Fibroblast of pulmonary artery (primary cell): ENCODE data around the gene SIGLEC11.

ENCODE experiments used
- DNase-seq: peaks from one replicate; pipeline ENCODE4 v3.0.0-alpha.2; 2010; ENCODE audit warnings: low read depth
- H3K4me3 ChIP-seq: replicated peaks from 2 replicates; pipeline ENCODE4 v1.5.1; 2011; ENCODE audit warnings: low read depth, mild to moderate bottlenecking, control low read depth, low read length, moderate library complexity
- TF ChIP-seq, protein P1 (sequence below): IDR thresholded peaks from 2 replicates; pipeline ENCODE4 v1.5.1; 2011; ENCODE audit warnings: mild to moderate bottlenecking, control low read depth, low read length, inconsistent platforms; ENCODE audit errors: missing control alignments

Gene SIGLEC11

GRCh38 chr19:49988433-49988832 lies 27.5 kb upstream of the SIGLEC11 start:
- H3K4me3 ChIP-seq: no peak overlapping the region
- TF ChIP-seq, protein P1, sequence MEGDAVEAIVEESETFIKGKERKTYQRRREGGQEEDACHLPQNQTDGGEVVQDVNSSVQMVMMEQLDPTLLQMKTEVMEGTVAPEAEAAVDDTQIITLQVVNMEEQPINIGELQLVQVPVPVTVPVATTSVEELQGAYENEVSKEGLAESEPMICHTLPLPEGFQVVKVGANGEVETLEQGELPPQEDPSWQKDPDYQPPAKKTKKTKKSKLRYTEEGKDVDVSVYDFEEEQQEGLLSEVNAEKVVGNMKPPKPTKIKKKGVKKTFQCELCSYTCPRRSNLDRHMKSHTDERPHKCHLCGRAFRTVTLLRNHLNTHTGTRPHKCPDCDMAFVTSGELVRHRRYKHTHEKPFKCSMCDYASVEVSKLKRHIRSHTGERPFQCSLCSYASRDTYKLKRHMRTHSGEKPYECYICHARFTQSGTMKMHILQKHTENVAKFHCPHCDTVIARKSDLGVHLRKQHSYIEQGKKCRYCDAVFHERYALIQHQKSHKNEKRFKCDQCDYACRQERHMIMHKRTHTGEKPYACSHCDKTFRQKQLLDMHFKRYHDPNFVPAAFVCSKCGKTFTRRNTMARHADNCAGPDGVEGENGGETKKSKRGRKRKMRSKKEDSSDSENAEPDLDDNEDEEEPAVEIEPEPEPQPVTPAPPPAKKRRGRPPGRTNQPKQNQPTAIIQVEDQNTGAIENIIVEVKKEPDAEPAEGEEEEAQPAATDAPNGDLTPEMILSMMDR: no peak
- DNase-seq: no peak

DNA sequence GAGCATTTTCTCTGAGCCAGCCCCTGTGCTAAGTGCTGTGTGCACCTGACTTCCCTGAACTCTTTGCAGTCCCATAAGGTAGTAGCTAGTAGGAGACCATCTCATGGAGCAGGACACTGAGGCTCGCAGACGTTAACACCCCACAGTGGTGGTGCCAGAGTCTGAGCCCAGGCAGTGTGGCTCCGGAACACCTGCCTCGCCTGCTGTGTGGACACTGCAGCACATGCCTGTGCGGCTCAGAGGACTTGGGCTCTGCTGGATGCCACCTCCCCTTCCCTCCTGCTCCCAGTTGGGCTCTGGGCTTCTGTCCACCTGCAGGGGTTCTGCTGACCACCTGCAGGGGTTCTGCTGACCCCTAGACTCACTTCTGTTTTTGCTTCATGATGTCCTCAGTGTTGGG lies 27.0 kb upstream of the SIGLEC11 start:
- no peak for DNase-seq
- H3K4me3 ChIP-seq: no peak overlapping the region
- TF ChIP-seq, protein P1: no peak

DNA sequence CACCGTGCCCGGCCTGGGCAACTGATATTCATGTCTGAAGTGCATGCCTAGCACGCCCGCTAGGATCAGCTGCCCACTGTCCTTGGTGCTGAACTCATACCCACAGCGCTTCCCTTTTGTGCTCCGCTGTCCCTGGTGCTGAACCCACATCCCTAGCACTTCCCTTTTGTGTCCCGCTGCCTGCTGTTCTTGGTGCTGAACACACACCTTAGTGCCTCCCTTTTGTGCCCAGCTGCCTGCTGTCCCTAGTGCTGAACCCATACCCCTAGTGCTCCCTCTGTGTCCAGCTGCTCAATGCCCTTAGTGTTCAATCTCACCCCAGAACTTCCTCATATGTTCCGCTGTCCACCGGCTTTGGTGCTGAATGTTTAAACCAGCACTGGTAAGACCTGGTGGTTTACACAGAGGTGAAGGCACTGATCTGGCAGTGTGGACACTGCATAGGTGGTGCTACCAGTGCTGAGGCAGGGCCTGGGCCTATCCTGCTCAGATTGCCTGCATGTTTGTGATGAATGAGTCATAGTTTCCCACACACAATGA lies 26.3 kb upstream of the SIGLEC11 start:
- no peak overlapping the region for H3K4me3 ChIP-seq
- peak; percentile 95 for DNase-seq
- TF ChIP-seq, protein P1: no peak

GRCh38 chr19:49986354-49986753 lies 25.4 kb upstream of the SIGLEC11 start:
- no peak overlapping the region for H3K4me3 ChIP-seq
- TF ChIP-seq, protein P1: no peak
- DNase-seq: no peak

- H3K4me3 ChIP-seq: no peak overlapping the region
- TF ChIP-seq, protein P1: no peak
- DNase-seq: no peak
These were observed 24.9 kb upstream of the SIGLEC11 start for GRCh38 chr19:49985871-49986270.

DNA sequence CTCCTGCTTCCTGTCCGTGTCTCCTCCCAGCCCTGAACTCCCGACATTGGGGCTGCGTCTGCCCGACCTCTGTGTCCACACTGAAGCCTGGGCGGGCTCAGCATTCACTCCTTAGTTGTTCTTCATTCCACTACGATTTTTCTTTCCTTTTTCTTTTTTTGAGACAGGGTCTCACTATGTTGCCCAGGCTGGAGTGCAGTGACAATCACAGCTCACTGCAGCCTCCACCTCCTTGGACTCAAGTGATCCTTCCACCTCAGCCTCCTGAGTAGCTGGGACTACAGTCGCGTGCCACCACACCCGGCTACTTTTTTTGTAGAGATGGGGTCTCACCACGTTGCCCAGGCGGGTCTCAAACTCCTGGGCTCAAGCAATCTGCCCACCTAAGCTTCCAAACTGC lies 23.5 kb upstream of the SIGLEC11 start:
- no peak overlapping the region for H3K4me3 ChIP-seq
- DNase-seq: no peak
- TF ChIP-seq, protein P1: no peak

DNA sequence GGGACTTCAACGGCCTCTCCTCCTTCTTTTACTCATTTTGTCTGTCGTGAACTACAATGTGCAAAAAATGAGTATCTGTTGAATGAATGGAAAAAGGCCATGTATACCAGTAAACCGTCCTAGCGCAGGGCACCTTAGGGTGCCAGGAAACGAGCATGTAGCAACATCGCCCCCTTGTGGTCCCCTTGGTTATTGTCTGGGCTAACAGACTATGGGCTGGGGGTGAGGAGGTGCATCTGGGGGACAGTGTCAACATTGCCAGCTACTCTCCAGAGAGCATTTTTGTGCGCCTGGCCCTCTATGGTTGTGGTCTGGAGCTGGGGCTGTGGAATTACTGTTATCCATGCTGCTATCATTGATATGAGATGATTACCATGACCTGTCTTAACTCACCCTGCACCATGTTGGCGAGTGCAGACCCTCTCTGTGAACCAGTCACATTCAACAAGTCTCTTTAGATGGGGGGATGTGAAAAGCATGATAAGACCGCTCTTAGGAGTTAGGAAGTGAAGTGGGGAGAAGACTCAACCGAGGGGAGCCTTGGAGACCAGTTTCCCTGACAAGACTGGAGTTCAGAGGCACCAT lies 22.8 kb upstream of the SIGLEC11 start:
- no peak overlapping the region for H3K4me3 ChIP-seq
- TF ChIP-seq, protein P1: peak; percentile 83
- peak; percentile 55 for DNase-seq
